Left colon (tissue), 2 donors: ENCODE data around the gene TNFAIP6. TPM values are rescaled to one million over a fixed set of nuclear protein-coding genes. Genes with fewer than 3 reads are reported as not detected.
"Not testable (repeated sequence)": the region's sequence is repeated elsewhere in the genome, so short reads cannot be mapped to it uniquely, and the experiment has no call there.

ENCODE experiments used
- ATAC-seq: fragments of 200-7000 bp; cut with Tn5 transposase; one replicate; pipeline ENCODE4 v1.9.1; 2020; ENCODE audit warnings: mild to moderate bottlenecking, moderate library complexity
- DNase-seq, 2 donors: peaks; one replicate each; pipeline ENCODE4 v3.0.0-alpha.2; 2020
- intact Hi-C, 2 donors: fragments of 100-400 bp; cut with DNase I in 1 of 2; cut with micrococcal nuclease in 1 of 2; formaldehyde crosslinking; loops; one replicate each; pipeline versions ENCODE4 v1.11.2 to v1.14.0; 2022; cut with DNase I, micrococcal nuclease
- long read RNA-seq: library from polyadenylated mRNA; unstranded; transcript quantifications from one replicate; pipeline ENCODE4 v2.0.0, GENCODE V29; 2021
- total RNA-seq, 2 donors: library from RNA; stranded (reverse); fragmentation: NEBNext Ultra II Directional; extraction: Animal tissue kit (Norgen Biotek cat#: 25700); gene quantifications; one replicate each; pipeline ENCODE4 v1.2.1, GENCODE V29; 2021
- donor health status: DM: no; HTN: no; CAD: no.
- donor health status: DM: yes; HTN: yes; CAD: no.

Gene TNFAIP6
- total RNA-seq: under 1 TPM in 1 of 2 donors, not detected in 1; 0.25 TPM
- long read RNA-seq: 0 reads

- DNase-seq (no peak), ATAC-seq (no peak)
- intact Hi-C loops: no loop called here
Observed at GRCh38 chr2:151357359-151357758, at the start of gene TNFAIP6. Gene TNFAIP6, plus strand, starts transcription at chr2:151357592. Its CDS starts 75 bp downstream, at chr2:151357667.

GRCh38 chr2:151310313-151310712 lies 47.1 kb upstream of the TNFAIP6 start:
- ATAC-seq, DNase-seq, intact Hi-C loops: not testable (repeated sequence)

- DNase-seq, ATAC-seq, intact Hi-C loops: not testable (repeated sequence)
Observed at GRCh38 chr2:151312440-151312839, 45.0 kb upstream of the TNFAIP6 start.

- DNase-seq (no peak), ATAC-seq (no peak)
- intact Hi-C loops: no loop called here
Observed at GRCh38 chr2:151315381-151315903, 42.0 kb upstream of the TNFAIP6 start.

GRCh38 chr2:151325581-151326095 lies 31.8 kb upstream of the TNFAIP6 start:
- DNase-seq (no peak), ATAC-seq (no peak)
- intact Hi-C loops: no loop called here

- ATAC-seq (no peak), DNase-seq (no peak)
- intact Hi-C loops: no loop called here
Observed at GRCh38 chr2:151326554-151326953, 30.8 kb upstream of the TNFAIP6 start.

- ATAC-seq: no peak
- intact Hi-C loops: no loop called here
Observed at GRCh38 chr2:151329998-151330397, 27.4 kb upstream of the TNFAIP6 start.

GRCh38 chr2:151333083-151333482 lies 24.3 kb upstream of the TNFAIP6 start:
- no peak for ATAC-seq
- intact Hi-C loops: no loop called here

More at GRCh38 chr2:151329998-151330397, 27.4 kb upstream of the TNFAIP6 start:
- DNase-seq: no peak

GRCh38 chr2:151334082-151334815 lies 23.1 kb upstream of the TNFAIP6 start:
- DNase-seq (no peak), ATAC-seq (no peak)
- intact Hi-C loops: no loop called here

More at GRCh38 chr2:151333083-151333482, 24.3 kb upstream of the TNFAIP6 start:
- no peak for DNase-seq

- ATAC-seq (no peak), DNase-seq (no peak)
- intact Hi-C loops: no loop called here
Observed at GRCh38 chr2:151336863-151337371, 20.5 kb upstream of the TNFAIP6 start.

- no peak for ATAC-seq
- no peak for DNase-seq
- intact Hi-C loops: no loop called here
Observed at GRCh38 chr2:151337643-151338042, 19.7 kb upstream of the TNFAIP6 start.

- ATAC-seq (no peak), DNase-seq (no peak)
- intact Hi-C loops: no loop called here
Observed at GRCh38 chr2:151338115-151338514, 19.3 kb upstream of the TNFAIP6 start.

- intact Hi-C loops: no loop called here
- no peak for DNase-seq
- ATAC-seq: no peak
Observed at GRCh38 chr2:151343073-151343472, 14.3 kb upstream of the TNFAIP6 start.

GRCh38 chr2:151344191-151344590 lies 13.2 kb upstream of the TNFAIP6 start:
- intact Hi-C loops, ATAC-seq, DNase-seq: not testable (repeated sequence)

- intact Hi-C loops: no loop called here
- DNase-seq (no peak), ATAC-seq (no peak)
Observed at GRCh38 chr2:151344906-151345305, 12.5 kb upstream of the TNFAIP6 start.

GRCh38 chr2:151347294-151347693 lies 10.1 kb upstream of the TNFAIP6 start:
- ATAC-seq (no peak), DNase-seq (no peak)
- intact Hi-C loops: no loop called here

- ATAC-seq (no peak), DNase-seq (no peak)
- intact Hi-C loops: no loop called here
Observed at GRCh38 chr2:151347906-151348305, 9.5 kb upstream of the TNFAIP6 start.

- DNase-seq (no peak), ATAC-seq (no peak)
- intact Hi-C loops: no loop called here
Observed at GRCh38 chr2:151350579-151351195, 6.7 kb upstream of the TNFAIP6 start.

- DNase-seq (no peak), ATAC-seq (no peak)
- intact Hi-C loops: no loop called here
Observed at GRCh38 chr2:151353995-151354394, 3.4 kb upstream of the TNFAIP6 start.

GRCh38 chr2:151354807-151355206 lies 2.6 kb upstream of the TNFAIP6 start:
- intact Hi-C loops: no loop called here
- ATAC-seq (no peak), DNase-seq (no peak)
